HepG2 (cell line): ENCODE data around the gene C20orf204. TPM values are rescaled to one million over a fixed set of nuclear protein-coding genes. Genes with fewer than 3 reads are reported as not detected.
A peak's percentile ranks its signal among the peaks of the same experiment; 100 is the strongest.

Experiments
- BRD4 ChIP-seq: sonication (generic); formaldehyde crosslinking; IDR thresholded peaks from 2 replicates; pipeline ENCODE4 v1.4.0; 2020; ENCODE audit warnings: missing genetic modification reagents
- CSRNP2 ChIP-seq: sonication (generic); formaldehyde crosslinking; conservative IDR thresholded peaks from 2 replicates; pipeline ENCODE4 v1.8.0; 2022; ENCODE audit warnings: low read depth, missing genetic modification reagents
- DMTF1 ChIP-seq: sonication (generic); formaldehyde crosslinking; IDR thresholded peaks from 2 replicates; pipeline ENCODE4 v1.4.0; 2020; ENCODE audit warnings: mild to moderate bottlenecking, missing genetic modification reagents
- HOXA5 ChIP-seq: sonication (generic); formaldehyde crosslinking; IDR thresholded peaks from 2 replicates; pipeline ENCODE4 v1.4.0; 2020; ENCODE audit warnings: missing genetic modification reagents
- JARID2 ChIP-seq: sonication (generic); formaldehyde crosslinking; IDR thresholded peaks from 2 replicates; pipeline ENCODE4 v1.8.1; 2023; ENCODE audit warnings: missing genetic modification reagents, inconsistent platforms; ENCODE audit not compliant: insufficient replicate concordance
- KLF11 ChIP-seq: IDR thresholded peaks from 2 replicates; pipeline ENCODE4 v1.6.1; 2016; ENCODE audit warnings: missing compliant biosample characterization
- MED13 ChIP-seq: sonication (generic); formaldehyde crosslinking; IDR thresholded peaks from 2 replicates; pipeline ENCODE4 v1.5.0; 2020; ENCODE audit warnings: missing genetic modification reagents
- MTF1 ChIP-seq: sonication (generic); formaldehyde crosslinking; IDR thresholded peaks from 2 replicates; pipeline ENCODE4 v1.5.0; 2020; ENCODE audit warnings: missing genetic modification reagents
- NFE2L1 ChIP-seq: sonication (generic); formaldehyde crosslinking; IDR thresholded peaks from 2 replicates; pipeline ENCODE4 v1.4.0; 2020; ENCODE audit warnings: missing genetic modification reagents, mild to moderate bottlenecking, borderline replicate concordance
- SIX4 ChIP-seq: sonication (generic); formaldehyde crosslinking; IDR thresholded peaks from 2 replicates; pipeline ENCODE4 v1.4.0; 2020; ENCODE audit warnings: missing genetic modification reagents
- SSRP1 ChIP-seq: IDR thresholded peaks from 2 replicates; pipeline ENCODE4 v1.6.1; 2016; ENCODE audit warnings: control low read depth
- TBP ChIP-seq: sonication (generic); formaldehyde crosslinking; IDR thresholded peaks from 2 replicates; pipeline ENCODE4 v1.5.0; 2020; ENCODE audit warnings: missing genetic modification reagents
- ZC3H13 ChIP-seq: sonication (generic); formaldehyde crosslinking; IDR thresholded peaks from 2 replicates; pipeline ENCODE4 v1.8.1; 2023; ENCODE audit warnings: mild to moderate bottlenecking, missing genetic modification reagents, moderate library complexity
- ZFP37 ChIP-seq: sonication (generic); formaldehyde crosslinking; IDR thresholded peaks from 2 replicates; pipeline ENCODE4 v1.4.0; 2020; ENCODE audit warnings: missing genetic modification reagents, borderline replicate concordance
- ZFP90 ChIP-seq: sonication (generic); formaldehyde crosslinking; IDR thresholded peaks from 2 replicates; pipeline ENCODE4 v1.8.0; 2022; ENCODE audit warnings: missing genetic modification reagents, mild to moderate bottlenecking, inconsistent platforms, borderline replicate concordance
- ZMYM3 ChIP-seq: sonication (generic); formaldehyde crosslinking; IDR thresholded peaks from 2 replicates; pipeline ENCODE4 v1.5.1; 2020; ENCODE audit warnings: mild to moderate bottlenecking, missing genetic modification reagents
- ZNF326 ChIP-seq: sonication (generic); formaldehyde crosslinking; IDR thresholded peaks from 2 replicates; pipeline ENCODE4 v1.4.0; 2020; ENCODE audit warnings: missing genetic modification reagents, borderline replicate concordance
- ZNF496 ChIP-seq: sonication (generic); formaldehyde crosslinking; IDR thresholded peaks from 2 replicates; pipeline ENCODE4 v1.8.1; 2023; ENCODE audit warnings: mild to moderate bottlenecking, moderate library complexity, missing genetic modification reagents; ENCODE audit not compliant: insufficient replicate concordance
- ZNF552 ChIP-seq: sonication (generic); formaldehyde crosslinking; IDR thresholded peaks from 2 replicates; pipeline ENCODE4 v1.9.0; 2022; ENCODE audit warnings: missing genetic modification reagents, mild to moderate bottlenecking, borderline replicate concordance
- polyA plus RNA-seq, 8 experiments: library from polyadenylated mRNA; depleted of rRNA in 3 of 8; stranded (reverse) in 7 of 8; unstranded in 1 of 8; fragments of >200 nt; fragmentation: Illumina TruSeq in 4 of 8; extraction: Trizol in 4 of 8; gene quantifications; 2 replicates each; pipeline versions ENCODE4 v1.2.1 to v1.2.3, GENCODE V29; 2011 to 2016; ENCODE audit warnings: low read depth in 4 of 8, missing spikeins in 1 of 8, mixed read lengths in 1 of 8; ENCODE audit not compliant: insufficient read depth in 1 of 8
- total RNA-seq, 5 experiments: library from RNA; depleted of rRNA; stranded (reverse); fragments of >200 nt; fragmentation: Illumina TruSeq; extraction: Trizol; gene quantifications; 2 replicates each; pipeline ENCODE4 v1.2.3, GENCODE V29; 2016; ENCODE audit warnings: low read depth in 1 of 5
- TF ChIP-seq, protein P1 (sequence below): IDR thresholded peaks from 2 replicates; pipeline ENCODE4 v1.6.1; 2016; ENCODE audit warnings: low read depth
- TF ChIP-seq, protein P2 (sequence below): sonication (generic); formaldehyde crosslinking; IDR thresholded peaks from 2 replicates; pipeline ENCODE4 v1.4.0; 2020; ENCODE audit warnings: mild to moderate bottlenecking, low read depth, missing genetic modification reagents

Gene C20orf204
- total and polyA plus RNA-seq, 2 of the 13 experiments (the other 11 are each of a cell fraction or from before 2014, with no cell fraction given) = 22.1 to 80.0 TPM

- TF ChIP-seq, protein P1, sequence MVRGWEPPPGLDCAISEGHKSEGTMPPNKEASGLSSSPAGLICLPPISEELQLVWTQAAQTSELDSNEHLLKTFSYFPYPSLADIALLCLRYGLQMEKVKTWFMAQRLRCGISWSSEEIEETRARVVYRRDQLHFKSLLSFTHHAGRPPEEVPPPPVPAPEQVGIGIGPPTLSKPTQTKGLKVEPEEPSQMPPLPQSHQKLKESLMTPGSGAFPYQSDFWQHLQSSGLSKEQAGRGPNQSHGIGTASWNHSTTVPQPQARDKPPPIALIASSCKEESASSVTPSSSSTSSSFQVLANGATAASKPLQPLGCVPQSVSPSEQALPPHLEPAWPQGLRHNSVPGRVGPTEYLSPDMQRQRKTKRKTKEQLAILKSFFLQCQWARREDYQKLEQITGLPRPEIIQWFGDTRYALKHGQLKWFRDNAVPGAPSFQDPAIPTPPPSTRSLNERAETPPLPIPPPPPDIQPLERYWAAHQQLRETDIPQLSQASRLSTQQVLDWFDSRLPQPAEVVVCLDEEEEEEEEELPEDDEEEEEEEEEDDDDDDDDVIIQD = peak; percentile 67; the same call in 1 of the 2 replicates
- TF ChIP-seq TBP (CRISPR knock-in tag) = peak; percentile 100
- TF ChIP-seq MTF1 (CRISPR knock-in tag) = no peak
- TF ChIP-seq NFE2L1 = peak; percentile 91
- peak; percentile 90; the same call in 1 of the 2 replicates for TF ChIP-seq KLF11 (CRISPR knock-in tag)
- TF ChIP-seq ZFP37 = no peak
- no peak for TF ChIP-seq ZNF496
- TF ChIP-seq, protein P2, sequence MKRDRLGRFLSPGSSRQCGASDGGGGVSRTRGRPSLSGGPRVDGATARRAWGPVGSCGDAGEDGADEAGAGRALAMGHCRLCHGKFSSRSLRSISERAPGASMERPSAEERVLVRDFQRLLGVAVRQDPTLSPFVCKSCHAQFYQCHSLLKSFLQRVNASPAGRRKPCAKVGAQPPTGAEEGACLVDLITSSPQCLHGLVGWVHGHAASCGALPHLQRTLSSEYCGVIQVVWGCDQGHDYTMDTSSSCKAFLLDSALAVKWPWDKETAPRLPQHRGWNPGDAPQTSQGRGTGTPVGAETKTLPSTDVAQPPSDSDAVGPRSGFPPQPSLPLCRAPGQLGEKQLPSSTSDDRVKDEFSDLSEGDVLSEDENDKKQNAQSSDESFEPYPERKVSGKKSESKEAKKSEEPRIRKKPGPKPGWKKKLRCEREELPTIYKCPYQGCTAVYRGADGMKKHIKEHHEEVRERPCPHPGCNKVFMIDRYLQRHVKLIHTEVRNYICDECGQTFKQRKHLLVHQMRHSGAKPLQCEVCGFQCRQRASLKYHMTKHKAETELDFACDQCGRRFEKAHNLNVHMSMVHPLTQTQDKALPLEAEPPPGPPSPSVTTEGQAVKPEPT = no peak
- peak; percentile 83; the same call in 1 of the 2 replicates for TF ChIP-seq ZFP90 (CRISPR knock-in tag)
- no peak for TF ChIP-seq DMTF1
- TF ChIP-seq SIX4 = peak; percentile 69
- peak; percentile 88; the same call in 1 of the 2 replicates for TF ChIP-seq HOXA5 (CRISPR knock-in tag)
- TF ChIP-seq SSRP1 (CRISPR knock-in tag) = peak; percentile 68; the same call in 1 of the 2 replicates
- TF ChIP-seq CSRNP2 (CRISPR knock-in tag) = no peak; the same call in 1 of the 2 replicates
- TF ChIP-seq ZC3H13 = peak; percentile 99
- TF ChIP-seq MED13 (CRISPR knock-in tag) = 0 out of 2 replicates have a peak, but pooled peaks have one; percentile 32
- TF ChIP-seq ZNF326 (CRISPR knock-in tag) = peak; percentile 87
- no peak; the same call in 1 of the 2 replicates for TF ChIP-seq BRD4
- TF ChIP-seq ZNF552 (CRISPR knock-in tag) = peak; percentile 98
- TF ChIP-seq ZMYM3 = no peak
- TF ChIP-seq JARID2 = peak; percentile 84
Observed at GRCh38 chr20:64062596-64063388, 26.8 kb downstream of the C20orf204 start, which contains the start of gene TCEA2 (continued).
